HG02840 (cell line): ENCODE measurements around the gene SLC39A9.
"Not testable (repeated sequence)": the region's sequence is repeated elsewhere in the genome, so short reads cannot be mapped to it uniquely, and the experiment has no call there.

Source experiments
- ATAC-seq: cut with Tn5 transposase; IDR thresholded peaks from one replicate; pipeline ENCODE4 v1.9.1; 2021; ENCODE audit warnings: mild to moderate bottlenecking, moderate library complexity, moderate number of reproducible peaks; ENCODE audit not compliant: unreplicated experiment, low FRiP score

Gene SLC39A9

GRCh38 chr14:69495341-69495921, 96.9 kb downstream of the SLC39A9 start:
- no peak for ATAC-seq

GRCh38 chr14:69497866-69498265, 99.4 kb downstream of the SLC39A9 start:
- not testable (repeated sequence) for ATAC-seq

- not testable (repeated sequence) for ATAC-seq
These were observed 99.8 kb downstream of the SLC39A9 start for GRCh38 chr14:69498286-69498685.

GRCh38 chr14:69499436-69499835, 100.9 kb downstream of the SLC39A9 start:
- no peak for ATAC-seq

DNA sequence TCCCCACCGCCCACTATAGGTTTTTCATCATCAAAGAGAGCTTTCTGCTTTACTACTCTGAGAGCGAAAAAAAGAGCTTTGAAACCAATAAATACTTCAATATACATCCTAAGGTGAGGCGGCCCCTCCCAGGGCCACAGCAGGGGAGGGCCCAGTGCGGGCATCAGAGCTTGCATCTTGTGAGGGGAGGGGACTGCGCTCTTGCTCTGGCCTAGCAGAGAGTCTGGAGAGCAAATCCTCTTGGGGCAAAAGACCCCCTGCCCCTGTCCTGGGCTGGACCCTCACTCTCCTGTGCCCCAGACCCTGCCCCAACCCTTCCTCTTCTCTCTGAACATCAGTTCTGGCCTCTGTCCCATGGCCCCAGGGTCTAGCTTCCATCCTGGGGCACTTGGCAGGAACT, 101.6 kb downstream of the SLC39A9 start:
- no peak for ATAC-seq

GRCh38 chr14:69500736-69501135, 102.2 kb downstream of the SLC39A9 start:
- no peak for ATAC-seq

GRCh38 chr14:69501423-69501838, 102.9 kb downstream of the SLC39A9 start:
- ATAC-seq: no peak

GRCh38 chr14:69504775-69505174, 106.3 kb downstream of the SLC39A9 start:
- no peak for ATAC-seq

DNA sequence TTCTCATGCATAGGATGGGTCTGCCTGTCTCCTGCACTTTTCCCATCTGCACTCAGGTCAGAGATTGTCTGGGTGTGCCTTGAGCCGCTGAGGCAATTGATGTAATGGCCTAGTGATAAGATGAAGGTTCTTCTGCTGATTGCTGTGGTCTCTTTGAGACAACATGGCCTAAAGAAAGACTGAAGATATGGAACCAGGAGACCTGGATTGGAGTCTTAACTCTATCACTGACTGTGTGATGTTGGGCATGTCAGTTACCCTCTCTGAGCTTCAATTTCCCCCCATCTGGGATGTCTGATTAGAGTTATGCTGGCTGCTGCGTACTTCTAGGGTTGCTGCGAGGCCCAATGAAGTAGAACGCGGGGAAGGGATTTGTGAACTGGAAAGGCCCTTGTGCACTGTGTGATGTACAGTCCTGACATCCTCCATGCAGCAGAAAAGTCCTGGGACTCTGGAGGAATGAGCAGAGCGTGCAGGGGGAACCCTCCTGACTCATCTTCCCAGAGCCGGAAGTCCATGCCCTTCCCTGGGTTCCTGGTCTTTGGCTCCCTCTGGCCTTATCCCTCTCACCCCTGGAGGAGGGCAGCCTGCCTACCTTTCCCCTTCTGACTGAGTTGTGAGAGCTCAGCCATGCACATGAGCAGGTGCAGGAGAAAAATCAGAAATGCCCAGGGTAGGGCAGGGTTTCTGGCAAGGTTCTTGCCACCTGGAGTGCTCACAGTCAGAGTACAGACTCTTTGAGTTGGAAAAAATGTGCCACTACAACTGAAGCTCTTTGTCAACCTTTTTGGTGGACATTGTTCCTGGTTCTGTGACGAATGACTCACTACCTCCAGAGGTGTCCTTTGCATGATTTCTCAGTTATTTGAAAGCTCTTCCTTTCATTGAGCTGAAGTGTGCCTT, 107.1 kb downstream of the SLC39A9 start:
- no peak for ATAC-seq

DNA sequence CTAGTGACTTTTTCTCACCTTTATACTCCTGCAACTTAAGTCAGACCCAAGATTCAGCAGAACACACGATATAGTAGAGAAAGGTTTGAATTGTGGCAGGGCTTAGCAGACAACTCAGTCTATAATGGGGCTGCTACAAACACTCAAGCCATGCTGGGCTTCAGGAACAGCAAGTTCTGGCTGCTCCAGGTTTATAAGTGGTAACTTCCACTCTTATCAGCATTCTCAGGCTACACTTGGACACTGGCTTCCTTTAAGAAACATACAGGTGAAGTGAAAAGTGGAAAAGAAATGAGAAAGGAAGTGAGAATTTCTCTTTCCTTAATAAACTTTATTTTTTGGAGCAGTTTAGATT, 107.7 kb downstream of the SLC39A9 start:
- no peak for ATAC-seq
